GM13976 (cell line): ENCODE measurements around the gene UBAP1L.
"Not testable (repeated sequence)": the region's sequence is repeated elsewhere in the genome, so short reads cannot be mapped to it uniquely, and the experiment has no call there.

Source experiments
- DNase-seq: peaks from one replicate; pipeline ENCODE4 v3.0.0; 2012; ENCODE audit warnings: low spot score
- CTCF ChIP-seq: IDR thresholded peaks from 2 replicates; pipeline ENCODE4 v1.5.1; 2012; ENCODE audit warnings: borderline replicate concordance, mild to moderate bottlenecking; ENCODE audit not compliant: insufficient read depth; ENCODE audit errors: extremely low read depth, missing control alignments, control extremely low read depth
- in situ Hi-C: fragments of 300-500 bp; cut with MboI; formaldehyde crosslinking; loops from one replicate; pipeline ENCODE4 v1.12.0; 2022; ENCODE audit warnings: low sequenced_read_pairs, mixed read lengths, inconsistent platforms; ENCODE audit not compliant: unreplicated experiment

Gene UBAP1L

GRCh38 chr15:65106011-65106590 is 8.9 kb downstream of the UBAP1L start:
- no peak for TF ChIP-seq CTCF
- in situ Hi-C loops = no loop called here
- no peak for DNase-seq

- no peak for DNase-seq
- in situ Hi-C loops = no loop called here
- no peak for TF ChIP-seq CTCF
Measured at GRCh38 chr15:65105038-65105437, 10.0 kb downstream of the UBAP1L start.

- in situ Hi-C loops = no loop called here
- no peak for DNase-seq
- no peak for TF ChIP-seq CTCF
Measured at GRCh38 chr15:65102912-65103311, 12.1 kb downstream of the UBAP1L start.

GRCh38 chr15:65101891-65102708 is 12.9 kb downstream of the UBAP1L start:
- in situ Hi-C loops = no loop called here
- no peak for DNase-seq
- TF ChIP-seq CTCF = no peak

GRCh38 chr15:65101411-65101890 is 13.5 kb downstream of the UBAP1L start:
- peak; percentile 73 for DNase-seq
- in situ Hi-C loops = no loop called here
- TF ChIP-seq CTCF = peak; percentile 43

GRCh38 chr15:65100442-65100841 is 14.6 kb downstream of the UBAP1L start:
- no peak for TF ChIP-seq CTCF
- DNase-seq = no peak
- in situ Hi-C loops = no loop called here

GRCh38 chr15:65099801-65100200 is 15.2 kb downstream of the UBAP1L start:
- in situ Hi-C loops, DNase-seq: not testable (repeated sequence)
